GM12878 (cell line): ENCODE data around the gene OR5M3. TPM values are rescaled to one million over a fixed set of nuclear protein-coding genes. Genes with fewer than 3 reads are reported as not detected.

ENCODE experiments used
- ATAC-seq: fragments of 200-7000 bp; cut with Tn5 transposase; 3 replicates; pipeline ENCODE4 v1.9.1; 2020; ENCODE audit warnings: mild to moderate bottlenecking, moderate library complexity
- BruUV-seq: library from RNA; stranded (reverse); fragments of 400-500 nt; replicated peaks from 2 replicates; lab custom pipeline; 2021; lab: Mats Ljungman, UMichigan
- CTCF ChIA-PET: fragments of 300-600 bp; sonication (Branson Sonifier 250); formaldehyde crosslinking; extraction: SDS; loops from one replicate; lab custom pipeline; 2021; ENCODE audit warnings: inconsistent platforms; lab: Yijun Ruan, JAX
- POLR2A ChIA-PET: fragments of 350-600 bp; formaldehyde crosslinking; extraction: SDS; loops from one replicate; lab custom pipeline; 2021; ENCODE audit warnings: inconsistent platforms; lab: Charles Lee
- RAD21 ChIA-PET: fragments of 300-600 bp; sonication (Branson Sonifier 250); formaldehyde crosslinking; loops from one replicate; lab custom pipeline; 2023; ENCODE audit warnings: antibody characterized with exemption; ENCODE audit not compliant: unreplicated experiment; lab: Charles Lee
- SMC1A ChIA-PET: fragments of 300-600 bp; sonication (Branson Sonifier 250); formaldehyde crosslinking; loops from one replicate; lab custom pipeline; 2023; ENCODE audit not compliant: unreplicated experiment, uncharacterized antibody; lab: Charles Lee
- DNase-seq: peaks from one replicate; pipeline ENCODE4 v3.0.0-alpha.2; 2011; ENCODE audit warnings: low read depth, low spot score
- FAIRE-seq: peaks from 3 replicates; lab custom pipeline; 2011; peaks lifted over from hg19 to GRCh38; lab: Jason Lieb, UNC
- H2AFZ ChIP-seq: 2 replicates; pipeline ENCODE4 v1.6.0; 2011; ENCODE audit warnings: low read depth, low read length, control low read depth; ENCODE audit not compliant: control insufficient read depth
- H3K27ac ChIP-seq: 2 replicates; pipeline ENCODE4 v1.5.1; 2011; ENCODE audit warnings: control low read depth; ENCODE audit not compliant: control insufficient read depth, insufficient read depth
- H3K27me3 ChIP-seq, 2 experiments: replicated peaks in 1 of 2; 2 replicates each; pipeline versions ENCODE4 v1.6.0 to v1.6.1; 2011; ENCODE audit warnings: low read length in 1 of 2; ENCODE audit not compliant: control insufficient read depth in 2 of 2, insufficient read depth in 2 of 2
- H3K36me3 ChIP-seq, 2 experiments: 2 replicates each; pipeline ENCODE4 v1.5.1; 2011; ENCODE audit warnings: low read length in 1 of 2; ENCODE audit not compliant: control insufficient read depth in 2 of 2, insufficient read depth in 2 of 2
- H3K4me1 ChIP-seq: 2 replicates; pipeline ENCODE4 v1.6.1; 2011; ENCODE audit warnings: mild to moderate bottlenecking, low read length, moderate library complexity, mixed read lengths; ENCODE audit not compliant: control insufficient read depth, insufficient read depth
- H3K4me2 ChIP-seq: 2 replicates; pipeline ENCODE4 v1.6.0; 2011; ENCODE audit warnings: control low read depth; ENCODE audit not compliant: control insufficient read depth, insufficient read depth
- H3K4me3 ChIP-seq: fragments of 200-600 bp; sonication (generic); 2 replicates; pipeline ENCODE4 v1.5.1; 2016
- H3K79me2 ChIP-seq: 2 replicates; pipeline ENCODE4 v1.6.0; 2011; ENCODE audit warnings: low read length; ENCODE audit not compliant: control insufficient read depth, insufficient read depth
- H3K9ac ChIP-seq: 2 replicates; pipeline ENCODE4 v1.8.0; 2011; ENCODE audit warnings: low read length, control low read depth, mixed read lengths; ENCODE audit not compliant: control insufficient read depth, insufficient read depth
- H3K9me3 ChIP-seq: replicated peaks from 3 replicates; pipeline ENCODE4 v1.5.1; 2011; ENCODE audit warnings: mild to moderate bottlenecking, low read length; ENCODE audit not compliant: control insufficient read depth, insufficient read depth
- H4K20me1 ChIP-seq: 2 replicates; pipeline ENCODE4 v1.6.0; 2011; ENCODE audit not compliant: control insufficient read depth, insufficient read depth
- CEBPZ ChIP-seq: fragments of 150-350 bp; IDR thresholded peaks from 2 replicates; pipeline ENCODE4 v1.6.1; 2016; ENCODE audit warnings: low read depth, low read length
- E2F8 ChIP-seq: fragments of 450-650 bp; IDR thresholded peaks from 2 replicates; pipeline ENCODE4 v1.6.1; 2018; ENCODE audit warnings: mild to moderate bottlenecking, low read depth, moderate library complexity; ENCODE audit not compliant: partially characterized antibody
- E4F1 ChIP-seq: fragments of 450-650 bp; IDR thresholded peaks from 2 replicates; pipeline ENCODE4 v1.6.1; 2018; ENCODE audit warnings: borderline replicate concordance, mild to moderate bottlenecking; ENCODE audit not compliant: partially characterized antibody
- EED ChIP-seq: sonication (generic); IDR thresholded peaks from 2 replicates; pipeline ENCODE4 v1.6.1; 2016; ENCODE audit warnings: antibody characterized with exemption, low read depth
- HDGF ChIP-seq: fragments of 450-650 bp; IDR thresholded peaks from 2 replicates; pipeline ENCODE4 v1.6.1; 2016; ENCODE audit warnings: antibody characterized with exemption
- KAT2A ChIP-seq: conservative IDR thresholded peaks from 2 replicates; pipeline ENCODE4 v1.6.1; 2011; ENCODE audit warnings: low read depth, low read length; ENCODE audit not compliant: control insufficient read depth
- MYC ChIP-seq: IDR thresholded peaks from 2 replicates; pipeline ENCODE4 v1.6.1; 2011; ENCODE audit warnings: mild to moderate bottlenecking, low read length, moderate library complexity, inconsistent platforms; ENCODE audit not compliant: insufficient read depth, insufficient replicate concordance, insufficient read length, severe bottlenecking
- PAX5 ChIP-seq: IDR thresholded peaks from 2 replicates; pipeline ENCODE4 v1.6.1; 2011; ENCODE audit warnings: low read depth, low read length, borderline replicate concordance
- POU2F2 ChIP-seq: IDR thresholded peaks from 3 replicates; pipeline ENCODE4 v1.6.1; 2011; ENCODE audit warnings: low read depth, mild to moderate bottlenecking, low read length, borderline replicate concordance
- SMARCA5 ChIP-seq: fragments of 450-650 bp; IDR thresholded peaks from 2 replicates; pipeline ENCODE4 v1.6.1; 2017; ENCODE audit warnings: mild to moderate bottlenecking
- STAT1 ChIP-seq: fragments of 450-650 bp; conservative IDR thresholded peaks from 2 replicates; pipeline ENCODE4 v1.6.1; 2014; ENCODE audit warnings: antibody characterized with exemption, mild to moderate bottlenecking
- TCF12 ChIP-seq: IDR thresholded peaks from 2 replicates; pipeline ENCODE4 v1.6.1; 2011; ENCODE audit warnings: low read depth, mild to moderate bottlenecking, low read length
- ZBTB4 ChIP-seq: fragments of 450-650 bp; formaldehyde crosslinking; IDR thresholded peaks from 2 replicates; pipeline ENCODE4 v1.4.0; 2022; ENCODE audit warnings: mild to moderate bottlenecking, moderate library complexity
- WGBS: methylation state at CpG from one replicate; pipeline ENCODE4 v1.1.6; 2016; ENCODE audit warnings: low lambda C conversion rate; ENCODE audit not compliant: insufficient replicate concordance, insufficient coverage; ENCODE audit errors: missing lambda C conversion rate; 5-methylcytosine and 5-hydroxymethylcytosine counted together
- in situ Hi-C: fragments of 300-500 bp; cut with MboI; formaldehyde crosslinking; loops from 9 replicates; pipeline ENCODE4 v1.14.3; 2018; ENCODE audit warnings: mixed read lengths
- intact Hi-C: fragments of 100-400 bp; cut with micrococcal nuclease; formaldehyde crosslinking; loops from one replicate; pipeline ENCODE4 v1.14.2; 2022; ENCODE audit not compliant: unreplicated experiment
- polyA plus RNA-seq, 11 experiments: library from polyadenylated mRNA; depleted of rRNA in 4 of 11; unstranded in 6 of 11; stranded (reverse) in 5 of 11; fragments of >200 nt; fragmentation: Nextera tagmentation in 4 of 11; fragmentation: Illumina TruSeq in 1 of 11; extraction: Ambion mirVana in 4 of 11; extraction: Trizol in 1 of 11; gene quantifications; 1 replicate in 1 of 11; 2 replicates in 10 of 11; pipeline versions ENCODE4 v1.2.1 to v1.2.3, GENCODE V29; 2011 to 2016; ENCODE audit warnings: inconsistent platforms in 2 of 11, missing spikeins in 2 of 11, low read depth in 1 of 11
- total RNA-seq, 4 experiments: library from RNA; depleted of rRNA in 3 of 4; stranded (reverse); fragments of >200 nt in 3 of 4; fragmentation: Illumina TruSeq in 1 of 4; extraction: Trizol in 1 of 4; gene quantifications; 2 replicates each; pipeline versions ENCODE4 v1.2.1 to v1.2.3, GENCODE V29; 2013 to 2021

Gene OR5M3
- total and polyA plus RNA-seq, 10 of the 15 experiments (the other 5 are each of a cell fraction or from before 2014, with no cell fraction given) = not detected

GRCh38 chr11:56453521-56453920 lies 19.6 kb downstream of the OR5M3 start:
- H3K36me3 ChIP-seq = no peaks in the 10 kb centered on the region
- no TSS peak for BruUV-seq
- intact Hi-C loops = no loop called here
- TF ChIP-seq SMARCA5 = no peak
- no peak for TF ChIP-seq CEBPZ
- TF ChIP-seq MYC = no peak
- no peak for TF ChIP-seq EED
- no peak for TF ChIP-seq STAT1
- TF ChIP-seq ZBTB4 = no peak
- TF ChIP-seq HDGF = no peak
- no peak for TF ChIP-seq E2F8
- TF ChIP-seq TCF12 = no peak
- no peak for TF ChIP-seq PAX5
- no peak for TF ChIP-seq KAT2A
- TF ChIP-seq POU2F2 = no peak
- TF ChIP-seq E4F1 = no peak

More at GRCh38 chr11:56453521-56453920, 19.6 kb downstream of the OR5M3 start:
- H3K4me3 ChIP-seq = no peak overlapping the region
- no peak overlapping the region for H3K4me2 ChIP-seq
- H3K27me3 ChIP-seq = no peaks in the 10 kb centered on the region
- no peaks in the 10 kb centered on the region for H3K4me1 ChIP-seq
- no peak overlapping the region for H3K27ac ChIP-seq
- RAD21 ChIA-PET = no interaction called here
- ATAC-seq (no peak), DNase-seq (no peak), FAIRE-seq (no peak)
- no peaks in the 10 kb centered on the region for H4K20me1 ChIP-seq
- H3K9ac ChIP-seq = no peak overlapping the region
- in situ Hi-C loops = no loop called here
- no peaks in the 10 kb centered on the region for H3K79me2 ChIP-seq
- H3K9me3 ChIP-seq = no peaks in the 10 kb centered on the region
- POLR2A ChIA-PET = no interaction called here
- CTCF ChIA-PET = no interaction called here
- 10% methylated on average over 4 of the region's 4 CpGs for WGBS
- H2AFZ ChIP-seq = no peak overlapping the region
- SMC1A ChIA-PET = no interaction called here
